Activated naive CD4-positive, alpha-beta T cell treated with anti-CD3 and anti-CD28 coated beads for 36 hours (primary cell): ENCODE measurements around the gene VPS51. TPM values are rescaled to one million over a fixed set of nuclear protein-coding genes. Genes with fewer than 3 reads are reported as not detected.
A peak's percentile ranks its signal among the peaks of the same experiment; 100 is the strongest.

ENCODE experiments used
- CTCF ChIA-PET: fragments of 350-600 bp; sonication (Branson Sonifier 250); formaldehyde crosslinking; loops from one replicate; lab custom pipeline; 2021; ENCODE audit warnings: antibody characterized with exemption; lab: Charles Lee
- DNase-seq: peaks from one replicate; pipeline ENCODE4 v3.0.0-alpha.2; 2020
- H3K27ac Mint-ChIP-seq: one replicate; pipeline ENCODE4 v1.8.0; 2021; ENCODE audit warnings: mild to moderate bottlenecking, mixed read lengths
- H3K27me3 Mint-ChIP-seq: one replicate; pipeline ENCODE4 v1.8.0; 2021; ENCODE audit warnings: low read depth, mixed read lengths
- H3K36me3 Mint-ChIP-seq: one replicate; pipeline ENCODE4 v1.8.0; 2021; ENCODE audit warnings: low read depth, mixed read lengths
- H3K4me1 Mint-ChIP-seq: one replicate; pipeline ENCODE4 v1.8.0; 2021; ENCODE audit warnings: low read depth, mixed read lengths
- H3K4me3 Mint-ChIP-seq: one replicate; pipeline ENCODE4 v1.8.0; 2021; ENCODE audit warnings: mild to moderate bottlenecking, moderate library complexity, mixed read lengths
- H3K9me3 Mint-ChIP-seq: one replicate; pipeline ENCODE4 v1.8.0; 2021; ENCODE audit warnings: mixed read lengths
- intact Hi-C: fragments of 100-400 bp; cut with micrococcal nuclease; formaldehyde crosslinking; loops from one replicate; pipeline ENCODE4 v1.15.1; 2023
- total RNA-seq, 2 experiments: library from RNA; stranded (reverse); gene quantifications; one replicate each; pipeline ENCODE4 v1.2.3, GENCODE V29; 2021

VPS51 gene
- total RNA-seq: 10 to 100 TPM; 90.8 to 96.0 TPM

DNA sequence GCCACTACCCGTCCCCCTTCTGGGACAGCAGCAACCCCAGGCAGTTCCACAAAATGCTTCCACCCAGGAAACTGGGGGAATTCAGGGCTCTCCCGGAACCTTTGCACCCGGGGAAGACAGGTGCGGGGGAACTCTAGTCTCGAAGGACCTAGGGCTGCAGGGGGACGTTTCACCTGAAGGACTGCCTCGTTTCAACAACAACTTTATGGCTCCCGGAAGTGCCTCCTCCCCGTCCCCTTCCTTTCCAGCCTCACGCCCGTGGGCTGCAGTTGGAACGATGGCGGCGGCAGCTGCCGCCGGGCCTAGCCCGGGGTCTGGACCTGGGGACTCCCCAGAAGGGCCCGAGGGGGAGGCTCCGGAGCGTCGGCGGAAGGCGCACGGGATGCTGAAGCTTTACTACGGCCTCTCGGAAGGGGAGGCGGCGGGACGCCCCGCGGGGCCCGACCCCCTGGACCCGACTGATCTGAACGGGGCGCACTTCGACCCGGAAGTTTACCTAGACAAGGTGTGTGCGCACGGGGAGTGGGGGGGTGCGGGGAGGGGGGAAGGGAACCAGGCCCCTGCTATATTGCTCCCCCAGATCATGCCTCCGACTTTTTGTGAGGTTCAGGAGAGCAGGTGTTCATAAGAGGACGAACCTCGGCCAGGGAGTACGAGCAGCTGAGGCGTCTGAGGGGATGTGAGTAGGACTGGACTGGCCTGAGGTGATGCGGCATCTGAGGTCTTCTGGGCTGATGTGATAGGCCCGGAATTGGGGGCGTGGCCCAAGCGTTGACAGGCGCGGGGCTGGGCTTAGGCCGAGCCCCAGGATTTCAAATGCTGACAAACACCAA, at the start of gene VPS51:
VPS51 (plus strand) TSS at position 241 of the 833 bp plus-strand sequence; CDS start at position 278, 37 bp downstream.
- CTCF ChIA-PET: interaction anchor here (1.7 to 5.1 kb wide), 2 partner anchors 16 to 83 kb away, joined by 4 to 41 read pairs; partner anchors contain the start of gene TM7SF2
- Mint-ChIP-seq H3K36me3 (peaks cover 2% of the 10 kb centered on the region), H3K27ac (peak within 1 kb of the TSS; percentile 95), H3K9me3 (no peaks in the 10 kb centered on the region), H3K27me3 (no peaks in the 10 kb centered on the region), H3K4me3 (peak within 1 kb of the TSS; percentile 94), H3K4me1 (peaks cover 17% of the 10 kb centered on the region)
- DNase-seq: peak; percentile 90
- intact Hi-C loops: loop anchor here (1.0 to 2.0 kb wide), 6 partner anchors 12 to 69 kb away; partner anchors contain the start of genes CDCA5, FAU, MRPL49 and SNX15

DNA sequence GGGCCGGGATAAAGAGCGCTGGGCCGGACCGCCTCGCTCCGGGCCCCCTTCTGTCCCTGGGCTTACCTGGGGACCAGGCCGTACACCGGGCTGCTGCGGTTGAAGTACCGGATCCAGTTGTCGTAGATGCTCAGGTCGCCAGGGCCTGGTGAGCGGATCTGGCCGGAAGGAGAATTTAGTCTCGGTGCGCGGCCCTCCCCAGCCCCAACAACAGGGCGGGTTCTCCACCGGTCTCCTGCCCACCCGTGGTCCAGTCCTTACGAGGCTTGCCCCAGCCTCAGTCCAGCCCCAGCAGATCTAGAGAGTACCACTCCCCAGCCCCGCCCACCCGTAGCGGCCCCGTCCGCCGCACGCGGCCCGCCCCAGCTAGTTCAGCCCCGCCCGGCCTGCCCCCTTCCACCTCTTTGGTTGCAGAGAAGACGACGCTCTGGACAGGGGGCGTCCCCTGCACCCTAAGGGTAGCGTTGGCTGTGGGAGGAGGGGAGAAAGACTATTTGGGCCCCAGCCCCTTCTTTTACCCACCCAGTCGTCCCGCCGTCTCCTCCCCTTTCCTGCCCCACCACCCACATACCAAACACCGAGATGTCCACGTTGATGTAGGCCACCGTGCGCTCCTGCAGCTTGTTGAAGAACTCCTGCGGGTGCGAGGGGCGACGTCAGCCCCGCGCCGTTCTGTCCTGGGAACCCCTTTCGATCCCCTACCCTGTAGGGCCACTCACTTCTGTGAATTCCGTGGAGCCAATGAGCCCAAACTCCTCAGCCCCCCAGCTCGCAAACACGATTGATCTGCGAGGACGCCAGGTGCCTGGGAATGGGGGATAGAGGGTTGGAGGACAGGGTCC, 48.2 kb upstream of the VPS51 start:
- intact Hi-C loops: loop anchor here (2.0 kb wide), 1 partner anchor 27 kb away; no protein-coding TSS in a partner anchor
- Mint-ChIP-seq H3K27ac (peak overlapping the region; percentile 18), H3K36me3 (peaks cover 5% of the 10 kb centered on the region), H3K9me3 (no peaks in the 10 kb centered on the region), H3K27me3 (no peaks in the 10 kb centered on the region), H3K4me3 (peak overlapping the region; percentile 70), H3K4me1 (peaks cover 23% of the 10 kb centered on the region)
- CTCF ChIA-PET: interaction anchor here (0.7 kb wide), 1 partner anchor 18 kb away, joined by 3 read pairs; no protein-coding TSS in a partner anchor
- DNase-seq: peak; percentile 24

DNA sequence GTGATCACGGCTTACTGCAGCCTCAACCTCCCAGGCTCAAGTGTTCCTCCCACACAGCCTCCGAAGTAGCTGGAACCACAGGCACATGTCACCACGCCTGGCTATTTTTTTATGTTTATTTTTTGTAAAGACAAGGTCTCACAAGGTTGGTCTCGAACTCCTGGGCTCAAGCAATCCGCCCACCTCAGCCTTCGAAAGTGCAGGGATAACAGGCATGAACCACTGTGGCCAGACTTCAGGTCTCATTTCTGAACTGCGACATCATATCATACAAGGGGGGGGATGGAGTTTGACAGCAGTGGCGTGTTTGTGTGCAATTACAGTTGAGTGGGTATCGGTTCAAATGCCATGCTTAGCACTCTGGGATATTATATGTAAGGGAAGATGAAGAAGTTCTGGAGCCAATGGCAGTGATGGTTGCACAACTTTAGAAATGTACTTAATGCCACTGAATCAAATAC, 44.6 kb upstream of the VPS51 start:
- intact Hi-C loops: no loop called here
- Mint-ChIP-seq H3K27me3 (no peaks in the 10 kb centered on the region), H3K4me1 (peaks cover 36% of the 10 kb centered on the region), H3K27ac (no peak overlapping the region), H3K9me3 (no peaks in the 10 kb centered on the region), H3K4me3 (no peak overlapping the region), H3K36me3 (peaks cover 2% of the 10 kb centered on the region)
- no peak for DNase-seq
- CTCF ChIA-PET: interaction anchor here (0.6 to 0.7 kb wide), 3 partner anchors 14 to 269 kb away, joined by 3 to 4 read pairs (median 3); no protein-coding TSS in a partner anchor

DNA sequence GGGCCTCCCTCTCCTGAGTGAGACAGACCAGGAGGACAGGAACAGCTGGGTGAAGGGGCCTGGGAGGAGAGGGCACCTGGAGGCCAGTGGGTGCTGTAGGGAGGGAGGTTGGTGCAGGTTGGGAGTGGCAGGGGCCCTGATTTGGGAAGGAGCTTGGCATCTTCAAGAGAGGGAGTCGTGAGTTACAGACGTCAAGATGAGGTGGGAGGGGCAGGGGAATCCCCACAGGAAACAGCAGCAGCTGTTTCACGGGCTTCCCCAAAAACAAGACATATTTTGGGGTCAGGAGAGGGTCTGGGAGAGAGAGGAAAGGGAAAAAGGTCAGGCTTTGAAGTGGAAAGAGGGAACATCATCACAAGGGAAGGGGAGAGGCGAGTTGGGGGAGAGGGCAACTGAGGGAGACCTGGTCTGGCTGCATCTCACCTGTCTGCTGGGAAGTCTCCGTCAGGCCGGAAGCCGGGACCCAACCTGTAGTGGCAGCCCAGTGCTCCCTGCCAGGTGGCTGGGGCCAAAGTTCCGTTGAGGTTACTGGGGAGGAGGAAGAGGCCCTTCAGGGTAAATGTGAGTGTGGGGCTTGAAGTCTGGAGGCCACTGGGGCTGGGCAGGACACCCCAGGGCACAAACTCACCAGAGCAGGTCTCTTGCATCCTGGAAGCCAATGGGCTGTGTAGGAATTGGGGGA, 42.0 kb upstream of the VPS51 start:
- DNase-seq: peak; percentile 55

GRCh38 chr11:65055538-65055937, 40.5 kb upstream of the VPS51 start:
- CTCF ChIA-PET: interaction anchor here (1.2 kb wide), 1 partner anchor 9 kb away, joined by 3 read pairs; no protein-coding TSS in a partner anchor
- no peak overlapping the region for H3K27ac Mint-ChIP-seq
- no peak for DNase-seq
- no peaks in the 10 kb centered on the region for H3K9me3 Mint-ChIP-seq
- H3K27me3 Mint-ChIP-seq: no peaks in the 10 kb centered on the region
- no peaks in the 10 kb centered on the region for H3K36me3 Mint-ChIP-seq
- intact Hi-C loops: no loop called here
- H3K4me3 Mint-ChIP-seq: no peak overlapping the region
- H3K4me1 Mint-ChIP-seq: peaks cover 21% of the 10 kb centered on the region

More for the DNA sequence above, 42.0 kb upstream of the VPS51 start:
- H3K4me1 Mint-ChIP-seq: peaks cover 21% of the 10 kb centered on the region
- H3K36me3 Mint-ChIP-seq: no peaks in the 10 kb centered on the region
- CTCF ChIA-PET: no interaction called here
- peak overlapping the region; percentile 22 for H3K4me3 Mint-ChIP-seq
- intact Hi-C loops: no loop called here
- H3K27ac Mint-ChIP-seq: peak overlapping the region; percentile 22
- no peaks in the 10 kb centered on the region for H3K27me3 Mint-ChIP-seq
- H3K9me3 Mint-ChIP-seq: no peaks in the 10 kb centered on the region

- no peak for DNase-seq
- H3K27ac Mint-ChIP-seq: no peak overlapping the region
- no peaks in the 10 kb centered on the region for H3K27me3 Mint-ChIP-seq
- no peaks in the 10 kb centered on the region for H3K36me3 Mint-ChIP-seq
- no peaks in the 10 kb centered on the region for H3K9me3 Mint-ChIP-seq
- peaks cover 21% of the 10 kb centered on the region for H3K4me1 Mint-ChIP-seq
- CTCF ChIA-PET: interaction anchor here (1.3 kb wide), 1 partner anchor 8 kb away, joined by 3 read pairs; no protein-coding TSS in a partner anchor
- intact Hi-C loops: no loop called here
- no peak overlapping the region for H3K4me3 Mint-ChIP-seq
Observed at GRCh38 chr11:65056999-65057398, 39.0 kb upstream of the VPS51 start.

DNA sequence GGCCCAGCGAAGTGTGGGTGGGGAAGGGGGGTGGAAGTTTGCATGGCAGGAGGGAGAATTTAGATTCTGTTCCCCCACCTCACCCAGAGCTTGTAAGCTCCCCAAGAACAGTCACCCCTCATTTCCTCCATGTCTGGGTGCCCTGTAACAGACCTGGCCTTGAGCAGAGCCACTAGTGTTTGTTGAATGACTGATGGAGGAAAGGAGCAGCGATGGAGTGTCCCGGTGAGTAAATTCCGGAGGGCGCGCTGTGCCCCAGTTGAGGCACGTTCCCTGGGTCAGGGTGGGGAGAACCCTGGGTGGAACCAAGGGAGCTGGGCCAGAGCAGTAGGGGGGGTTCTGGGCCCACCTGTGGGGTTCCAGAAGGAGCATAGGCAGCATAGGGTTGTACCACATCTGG, 38.5 kb upstream of the VPS51 start:
- intact Hi-C loops: no loop called here
- no peaks in the 10 kb centered on the region for H3K27me3 Mint-ChIP-seq
- CTCF ChIA-PET: interaction anchor here (0.5 to 1.3 kb wide), 2 partner anchors 8 to 44 kb away, joined by 3 to 4 read pairs; no protein-coding TSS in a partner anchor

GRCh38 chr11:65058012-65058411, 38.0 kb upstream of the VPS51 start:
- DNase-seq: no peak
- intact Hi-C loops: no loop called here
- no peaks in the 10 kb centered on the region for H3K36me3 Mint-ChIP-seq
- peaks cover 18% of the 10 kb centered on the region for H3K4me1 Mint-ChIP-seq
- H3K27ac Mint-ChIP-seq: no peak overlapping the region
- no peaks in the 10 kb centered on the region for H3K27me3 Mint-ChIP-seq
- no peaks in the 10 kb centered on the region for H3K9me3 Mint-ChIP-seq
- no peak overlapping the region for H3K4me3 Mint-ChIP-seq
- CTCF ChIA-PET: interaction anchor here (0.5 to 1.3 kb wide), 2 partner anchors 9 to 44 kb away, joined by 3 to 4 read pairs; no protein-coding TSS in a partner anchor

More for the DNA sequence above, 38.5 kb upstream of the VPS51 start:
- Mint-ChIP-seq H3K36me3 (no peaks in the 10 kb centered on the region), H3K4me1 (peaks cover 21% of the 10 kb centered on the region), H3K27ac (no peak overlapping the region), H3K4me3 (no peak overlapping the region), H3K9me3 (no peaks in the 10 kb centered on the region)
- DNase-seq: no peak

DNA sequence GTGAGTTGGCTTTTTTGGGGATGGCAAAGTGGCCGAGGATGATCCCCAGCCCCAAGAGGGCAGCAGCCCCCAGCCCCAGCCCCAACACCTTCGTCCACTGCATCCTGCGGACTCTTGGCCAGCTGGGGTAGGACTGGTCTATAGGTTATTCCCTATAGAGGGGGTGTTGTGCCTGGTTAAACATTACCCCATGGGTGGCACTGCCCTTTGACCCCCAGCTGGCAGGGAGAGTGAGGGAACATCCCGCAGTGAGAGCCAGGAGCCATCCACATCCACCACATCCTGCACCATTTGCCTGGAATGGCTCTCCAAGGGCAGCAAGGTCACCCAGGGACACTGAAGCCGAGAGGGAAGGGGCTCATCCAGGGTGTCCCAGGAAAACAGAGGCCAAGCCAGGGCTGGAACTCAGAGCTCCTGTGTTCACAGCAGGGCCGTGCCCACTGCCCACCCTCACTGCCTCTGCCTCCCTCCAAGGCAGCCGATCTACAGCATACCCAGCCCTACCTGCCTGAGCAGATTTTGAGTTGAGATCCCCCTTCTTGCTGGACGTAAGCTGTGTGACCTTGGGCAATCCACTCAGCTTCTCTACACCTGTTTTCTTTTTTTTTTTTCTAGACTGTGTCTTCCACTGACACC, 37.5 kb upstream of the VPS51 start, which contains the start of gene NAALADL1:
NAALADL1 (minus strand) TSS at position 135 of the 636 bp plus-strand sequence; CDS start at position 103, 32 bp downstream.
- peaks cover 13% of the 10 kb centered on the region for H3K4me1 Mint-ChIP-seq
- H3K27ac Mint-ChIP-seq: no peak within 1 kb of the TSS
- CTCF ChIA-PET: interaction anchor here (1.3 kb wide), 1 partner anchor 9 kb away, joined by 3 read pairs; no protein-coding TSS in a partner anchor
- no peak for DNase-seq
- no peaks in the 10 kb centered on the region for H3K9me3 Mint-ChIP-seq
- H3K36me3 Mint-ChIP-seq: no peaks in the 10 kb centered on the region
- intact Hi-C loops: no loop called here
- no peak within 1 kb of the TSS for H3K4me3 Mint-ChIP-seq
- no peaks in the 10 kb centered on the region for H3K27me3 Mint-ChIP-seq

DNA sequence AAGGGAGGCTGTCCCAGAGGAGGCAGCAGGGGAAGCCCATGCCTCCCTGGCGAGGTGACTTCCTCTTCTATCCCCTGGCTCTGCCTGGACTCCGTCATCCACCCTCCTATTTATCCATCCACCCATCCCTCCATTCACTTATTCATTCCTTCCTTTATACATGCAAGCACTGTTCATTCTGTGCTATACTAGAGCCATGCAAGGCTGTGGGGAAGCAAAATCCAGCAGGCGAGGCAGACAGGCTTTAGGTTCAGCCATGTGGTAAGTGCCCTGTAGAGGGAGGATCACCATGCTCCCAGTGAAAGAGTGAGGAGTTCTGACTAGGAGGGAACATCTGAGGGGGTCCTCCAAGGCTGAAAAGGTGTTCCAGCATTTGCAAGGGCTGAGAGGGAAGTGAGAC, 36.5 kb upstream of the VPS51 start:
- no peak for DNase-seq
- no peaks in the 10 kb centered on the region for H3K27me3 Mint-ChIP-seq
- H3K27ac Mint-ChIP-seq: no peak overlapping the region
- no peaks in the 10 kb centered on the region for H3K36me3 Mint-ChIP-seq
- intact Hi-C loops: no loop called here
- H3K4me1 Mint-ChIP-seq: peaks cover 3% of the 10 kb centered on the region
- no peak overlapping the region for H3K4me3 Mint-ChIP-seq
- CTCF ChIA-PET: no interaction called here
- H3K9me3 Mint-ChIP-seq: no peaks in the 10 kb centered on the region
